Amniotic epithelial cell (primary cell): Measurements from ENCODE around the gene DKKL1.

ENCODE experiments used
- DNase-seq: peaks from one replicate; pipeline ENCODE4 v3.0.0-alpha.2; 2010; ENCODE audit warnings: low read depth

DKKL1 gene

DNA sequence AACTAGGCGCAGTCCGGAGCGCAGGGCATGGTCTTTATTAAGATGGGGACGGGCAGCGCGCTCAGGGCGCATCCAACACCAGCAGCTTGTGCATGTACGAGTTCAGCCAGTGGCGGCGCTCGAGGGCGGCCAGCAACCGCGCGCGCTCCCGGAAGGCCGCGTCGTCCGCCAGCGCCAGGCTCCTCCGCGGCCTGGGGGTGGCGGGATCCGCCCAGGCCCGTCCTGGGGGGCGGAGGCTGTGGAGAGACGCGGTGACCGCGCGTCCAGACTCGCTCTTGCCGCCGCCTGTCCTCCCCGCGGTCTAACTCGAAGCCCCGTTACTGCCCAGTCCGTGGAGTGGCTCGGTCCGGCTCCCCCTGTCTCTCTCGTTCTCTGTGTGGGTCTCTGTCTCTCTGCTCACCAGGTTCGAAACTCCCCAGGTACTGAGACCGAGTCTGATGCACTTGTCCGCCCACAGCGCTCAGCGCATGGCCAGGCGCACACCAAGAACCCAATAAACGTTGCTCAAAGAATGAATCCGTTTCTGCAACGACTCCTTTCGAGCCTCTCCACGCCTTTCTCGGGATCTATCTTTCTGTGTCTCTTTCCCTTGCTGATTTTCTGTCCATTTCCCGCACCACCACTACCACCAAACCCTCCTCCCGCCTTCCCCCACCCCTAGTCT lies 58.9 kb downstream of the DKKL1 start:
- no peak for DNase-seq

DNA sequence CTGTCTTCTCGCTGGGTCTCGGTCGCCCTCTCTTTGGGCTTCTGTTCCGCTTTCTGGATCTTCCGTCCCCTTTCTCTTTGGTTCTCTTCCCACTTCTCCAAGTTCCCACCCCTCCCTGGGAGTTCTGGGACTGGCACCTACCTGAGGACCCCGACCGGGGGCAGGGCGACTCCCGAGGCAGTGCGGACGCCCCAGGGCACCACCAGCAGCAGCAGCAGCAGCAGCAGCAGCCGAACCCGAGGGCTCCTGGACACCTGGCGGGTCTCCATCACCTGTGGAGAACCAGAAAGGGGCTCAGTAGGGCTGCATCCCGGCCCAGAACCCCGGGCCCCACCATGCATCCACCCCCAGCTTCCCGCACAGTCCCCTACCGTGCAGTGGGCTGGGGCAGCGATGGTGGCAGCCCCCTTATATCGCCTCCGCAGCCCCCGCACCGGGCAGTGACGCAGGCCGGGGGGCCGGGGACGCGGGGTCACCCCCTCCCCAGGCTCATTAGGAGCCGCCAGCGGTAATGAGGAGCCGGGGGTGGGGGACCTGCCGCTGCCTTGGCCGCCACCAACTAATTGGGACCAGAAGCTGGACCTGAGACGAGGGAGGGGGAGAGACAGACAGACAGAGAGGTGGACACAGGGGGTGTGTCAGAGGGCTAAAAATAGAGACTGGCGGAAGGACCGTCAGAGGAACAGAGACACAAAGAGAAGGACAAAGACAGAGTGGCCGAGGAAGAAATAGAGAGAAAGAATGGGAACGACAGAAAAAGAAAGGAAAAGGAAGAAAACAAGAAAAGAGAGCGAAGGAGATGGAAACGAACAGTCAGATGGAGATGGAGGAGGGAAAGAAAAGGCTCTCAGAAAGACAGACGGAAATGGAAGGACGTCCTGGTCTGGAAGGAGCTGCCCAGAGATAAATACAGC lies 59.7 kb downstream of the DKKL1 start, which contains the start of gene PTH2:
Gene PTH2 (minus strand): TSS at position 371 of the 914 bp plus-strand sequence. CDS start 102 bp downstream, at position 269.
- DNase-seq, result no peak

DNA sequence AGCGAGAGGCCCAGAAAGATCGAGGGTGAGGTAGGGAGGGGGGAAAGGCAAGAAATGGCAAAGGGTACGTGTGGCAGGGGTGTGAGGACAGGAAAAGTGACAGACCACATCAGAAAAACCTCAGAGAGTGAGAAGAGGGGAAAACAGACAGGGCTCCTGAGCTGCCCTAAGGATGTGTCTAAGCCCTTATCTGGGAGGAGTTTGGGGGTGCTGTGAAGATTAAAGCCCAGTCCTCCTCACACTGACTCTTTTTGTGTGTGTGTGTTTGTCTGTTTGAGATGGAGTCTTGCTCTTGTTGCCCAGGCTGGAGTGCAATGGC lies 60.3 kb downstream of the DKKL1 start:
- no peak for DNase-seq
